Measurements from ENCODE around the gene LRP1B.
A peak's percentile ranks its signal among the peaks of the same experiment; 100 is the strongest.

LRP1B gene

GRCh38 chr2:141423124-141423523 is 707.7 kb downstream of the LRP1B start:
- no peak overlapping the region for H3K27ac ChIP-seq
- no peak overlapping the region for H3K9ac ChIP-seq
- H3K4me1 ChIP-seq (ENCODE audit: low read depth, poor library complexity, severe bottlenecking) = no peaks in the 10 kb centered on the region
- H3K4me3 ChIP-seq (IDR thresholded peaks at IDR 0.05; ENCODE audit: insufficient read depth, low read depth, low read length) = no peak overlapping the region
- H3K27me3 ChIP-seq (ENCODE audit: insufficient read depth, low read depth) = no peaks in the 10 kb centered on the region
- H4K20me1 ChIP-seq (ENCODE audit: insufficient read depth) = no peaks in the 10 kb centered on the region
- no peak overlapping the region for H3K4me2 ChIP-seq
- H2AFZ ChIP-seq (ENCODE audit: low read depth) = no peak overlapping the region
- no peaks in the 10 kb centered on the region for H3K36me3 ChIP-seq (ENCODE audit: insufficient read depth)
- TF ChIP-seq CTCF (conservative IDR thresholded peaks at IDR 0.05; ENCODE audit: low read depth, low read length) = no peak
- H3K79me2 ChIP-seq (ENCODE audit: insufficient read depth, low read depth) = no peaks in the 10 kb centered on the region

GRCh38 chr2:141417246-141417797 is 713.5 kb downstream of the LRP1B start:
- Histone ChIP-seq H3K4me2 (no peak overlapping the region), H2AFZ (ENCODE audit: low read depth) (peak overlapping the region; percentile 18; the same call in 1 of the 2 replicates)
- TF ChIP-seq CTCF (conservative IDR thresholded peaks at IDR 0.05; ENCODE audit: low read depth, low read length) = no peak

GRCh38 chr2:141411419-141411818 is 719.4 kb downstream of the LRP1B start:
- no peak overlapping the region for H2AFZ ChIP-seq (ENCODE audit: low read depth)
- H3K36me3 ChIP-seq (ENCODE audit: insufficient read depth) = no peaks in the 10 kb centered on the region
- H4K20me1 ChIP-seq (ENCODE audit: insufficient read depth) = no peaks in the 10 kb centered on the region
- H3K4me2 ChIP-seq = no peak overlapping the region
- H3K27ac ChIP-seq = no peak overlapping the region
- no peak overlapping the region for H3K4me3 ChIP-seq (IDR thresholded peaks at IDR 0.05; ENCODE audit: insufficient read depth, low read depth, low read length)
- H3K9ac ChIP-seq = no peak overlapping the region
- no peak for TF ChIP-seq CTCF (conservative IDR thresholded peaks at IDR 0.05; ENCODE audit: low read depth, low read length)
- no peaks in the 10 kb centered on the region for H3K79me2 ChIP-seq (ENCODE audit: insufficient read depth, low read depth)
- H3K4me1 ChIP-seq (ENCODE audit: low read depth, poor library complexity, severe bottlenecking) = no peaks in the 10 kb centered on the region
- no peaks in the 10 kb centered on the region for H3K27me3 ChIP-seq (ENCODE audit: insufficient read depth, low read depth)

More at GRCh38 chr2:141417246-141417797, 713.5 kb downstream of the LRP1B start:
- Histone ChIP-seq H3K36me3 (ENCODE audit: insufficient read depth) (no peaks in the 10 kb centered on the region), H3K4me1 (ENCODE audit: low read depth, poor library complexity, severe bottlenecking) (no peaks in the 10 kb centered on the region), H4K20me1 (ENCODE audit: insufficient read depth) (no peaks in the 10 kb centered on the region), H3K27ac (no peak overlapping the region), H3K79me2 (ENCODE audit: insufficient read depth, low read depth) (no peaks in the 10 kb centered on the region), H3K9ac (no peak overlapping the region), H3K4me3 (IDR thresholded peaks at IDR 0.05; ENCODE audit: insufficient read depth, low read depth, low read length) (no peak overlapping the region), H3K27me3 (ENCODE audit: insufficient read depth, low read depth) (no peaks in the 10 kb centered on the region)

GRCh38 chr2:141399270-141399669 is 731.5 kb downstream of the LRP1B start:
- Histone ChIP-seq H3K36me3 (ENCODE audit: insufficient read depth) (no peaks in the 10 kb centered on the region), H3K27me3 (ENCODE audit: insufficient read depth, low read depth) (no peaks in the 10 kb centered on the region), H3K4me3 (IDR thresholded peaks at IDR 0.05; ENCODE audit: insufficient read depth, low read depth, low read length) (no peak overlapping the region), H3K4me2 (no peak overlapping the region), H3K4me1 (ENCODE audit: low read depth, poor library complexity, severe bottlenecking) (no peaks in the 10 kb centered on the region), H2AFZ (ENCODE audit: low read depth) (no peak overlapping the region), H3K27ac (no peak overlapping the region), H3K79me2 (ENCODE audit: insufficient read depth, low read depth) (no peaks in the 10 kb centered on the region), H4K20me1 (ENCODE audit: insufficient read depth) (no peaks in the 10 kb centered on the region), H3K9ac (no peak overlapping the region)
- no peak for TF ChIP-seq CTCF (conservative IDR thresholded peaks at IDR 0.05; ENCODE audit: low read depth, low read length)

All from KMS-11 (cell line).